ENCODE results near the gene LMBR1L.
"Not testable (repeated sequence)": the region's sequence is repeated elsewhere in the genome, so short reads cannot be mapped to it uniquely, and the experiment has no call there.

Gene LMBR1L

GRCh38 chr12:49129332-49130150 lies 18.9 kb upstream of the LMBR1L start:
- H3K9me3 ChIP-seq, result no peaks in the 10 kb centered on the region
- TF ChIP-seq CTCF (IDR thresholded peaks at IDR 0.05), result no peak
- H3K4me3 ChIP-seq (ENCODE audit: low read depth in 1 of 2, low read length in 1 of 2), result peak overlapping the region; percentile 86 to 97
- H3K27me3 ChIP-seq, result no peaks in the 10 kb centered on the region
- peaks cover 29 to 31% of the 10 kb centered on the region in 2 experiments for H3K4me1 ChIP-seq (ENCODE audit: control insufficient read depth in 1 of 2, insufficient read depth in 1 of 2, low read depth in 1 of 2, low read length in 1 of 2)
- H3K36me3 ChIP-seq, result peaks cover 33% of the 10 kb centered on the region
- H3K27ac ChIP-seq, result peak overlapping the region; percentile 96

- H3K27ac ChIP-seq, result peak overlapping the region; percentile 41
- peaks cover 29% of the 10 kb centered on the region in 2 experiments for H3K4me1 ChIP-seq (ENCODE audit: control insufficient read depth in 1 of 2, insufficient read depth in 1 of 2, low read depth in 1 of 2, low read length in 1 of 2)
- peaks cover 33% of the 10 kb centered on the region for H3K36me3 ChIP-seq
- H3K4me3 ChIP-seq (ENCODE audit: low read depth in 1 of 2, low read length in 1 of 2); H3K9me3 ChIP-seq; H3K27me3 ChIP-seq: not testable (repeated sequence)
These were observed 17.3 kb upstream of the LMBR1L start for GRCh38 chr12:49127971-49128370.

- Histone ChIP-seq H3K27me3 (no peaks in the 10 kb centered on the region), H3K4me3 (ENCODE audit: low read depth in 1 of 2, low read length in 1 of 2) (no peak overlapping the region), H3K4me1 (ENCODE audit: control insufficient read depth in 1 of 2, insufficient read depth in 1 of 2, low read depth in 1 of 2, low read length in 1 of 2) (peaks cover 21 to 23% of the 10 kb centered on the region in 2 experiments), H3K36me3 (peaks cover 33% of the 10 kb centered on the region), H3K27ac (peak overlapping the region; percentile 41), H3K9me3 (no peaks in the 10 kb centered on the region)
- no peak for TF ChIP-seq CTCF (IDR thresholded peaks at IDR 0.05)
These were observed 16.5 kb upstream of the LMBR1L start for GRCh38 chr12:49126852-49127763.

GRCh38 chr12:49121047-49121696 lies 10.5 kb upstream of the LMBR1L start:
- no peak for TF ChIP-seq CTCF (IDR thresholded peaks at IDR 0.05)
- H3K9me3 ChIP-seq, result no peaks in the 10 kb centered on the region
- H3K4me3 ChIP-seq (ENCODE audit: low read depth in 1 of 2, low read length in 1 of 2), result no peak overlapping the region
- H3K4me1 ChIP-seq (ENCODE audit: control insufficient read depth in 1 of 2, insufficient read depth in 1 of 2, low read depth in 1 of 2, low read length in 1 of 2), result no peaks in the 10 kb centered on the region
- no peak overlapping the region for H3K27ac ChIP-seq
- no peaks in the 10 kb centered on the region for H3K27me3 ChIP-seq
- no peaks in the 10 kb centered on the region for H3K36me3 ChIP-seq

GRCh38 chr12:49111206-49111605 lies 559 bp upstream of the LMBR1L start:
- Histone ChIP-seq H3K9me3 (no peaks in the 10 kb centered on the region), H3K4me3 (ENCODE audit: low read depth in 1 of 2, low read length in 1 of 2) (peak overlapping the region; percentile 89 to 99), H3K27me3 (no peaks in the 10 kb centered on the region), H3K27ac (peak overlapping the region; percentile 94), H3K4me1 (ENCODE audit: control insufficient read depth in 1 of 2, insufficient read depth in 1 of 2, low read depth in 1 of 2, low read length in 1 of 2) (peaks cover 21 to 22% of the 10 kb centered on the region in 2 experiments), H3K36me3 (peaks cover 7% of the 10 kb centered on the region)
- TF ChIP-seq CTCF (IDR thresholded peaks at IDR 0.05), result no peak

Data from neutrophil (primary cell).